KG1 (cell line): Measurements from ENCODE around the gene NCAPD3.
"Not testable (repeated sequence)": the region's sequence is repeated elsewhere in the genome, so short reads cannot be mapped to it uniquely, and the experiment has no call there.

Source experiments
- DNase-seq: peaks from one replicate; lab custom pipeline; 2025; lab: John Stamatoyannopoulos, UW

Gene NCAPD3

DNA sequence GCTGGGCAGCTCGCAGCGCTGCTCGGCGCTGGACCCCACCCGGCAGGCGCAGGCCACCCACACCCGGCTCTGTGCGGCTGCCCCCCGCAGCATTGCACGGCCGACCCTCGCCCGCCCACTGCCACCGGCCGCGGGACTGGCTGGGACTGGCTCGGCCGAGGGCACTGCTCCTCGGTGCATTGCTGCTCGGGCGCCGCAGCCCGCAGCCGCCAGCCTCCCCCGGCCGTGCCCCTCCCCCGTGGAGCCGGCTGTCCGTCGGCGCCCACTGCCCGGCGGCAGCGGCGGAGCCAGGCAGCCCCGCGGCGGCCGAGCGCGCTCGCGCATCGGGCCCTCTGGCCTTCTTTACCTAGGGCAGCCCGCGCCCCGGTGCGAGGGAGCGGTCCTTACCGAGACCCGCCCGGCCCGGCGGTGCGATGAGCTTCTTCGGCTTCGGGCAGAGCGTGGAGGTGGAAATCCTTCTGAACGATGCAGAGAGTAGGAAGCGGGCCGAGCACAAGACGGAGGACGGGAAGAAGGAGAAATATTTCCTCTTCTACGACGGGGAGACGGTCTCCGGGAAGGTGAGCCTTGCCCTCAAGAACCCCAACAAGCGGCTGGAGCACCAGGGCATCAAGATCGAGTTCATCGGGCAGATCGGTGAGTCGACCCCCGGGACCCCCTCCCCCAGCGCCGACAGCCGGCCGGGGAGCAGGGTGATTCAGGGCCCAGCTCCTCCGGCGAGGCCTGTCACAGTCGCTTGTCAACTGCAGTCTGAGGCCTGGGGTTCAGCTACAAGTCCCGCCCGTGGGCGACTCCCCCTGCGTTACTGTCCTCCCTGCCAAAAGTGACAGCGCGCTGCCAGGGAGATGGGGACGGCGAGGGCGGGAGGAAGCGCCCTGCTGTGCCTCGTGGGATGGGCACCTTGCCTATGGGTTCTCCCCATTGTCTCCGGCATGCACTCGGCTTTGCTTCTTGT is 1.2 kb upstream of the NCAPD3 start:
- no peak for DNase-seq

DNA sequence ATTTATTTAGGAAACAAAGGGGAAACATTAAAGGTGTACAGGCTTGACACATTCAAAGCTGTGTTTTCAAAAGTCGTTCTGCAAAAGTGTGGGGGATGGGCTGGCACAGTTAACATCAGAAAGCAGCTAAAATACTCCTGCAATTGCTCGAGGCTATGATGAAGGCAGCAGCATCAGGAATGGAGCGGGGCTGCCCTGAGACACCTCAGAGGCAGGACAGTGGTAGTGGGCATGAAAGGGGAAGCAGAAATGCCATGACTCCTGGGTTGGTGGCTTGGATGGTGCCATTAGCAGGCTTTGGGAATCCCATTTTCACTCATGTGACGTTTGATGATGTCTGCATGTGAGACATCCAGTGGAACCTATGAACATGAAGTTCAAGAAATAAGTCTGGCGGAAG is 646 bp downstream of the NCAPD3 start:
- DNase-seq: no peak

DNA sequence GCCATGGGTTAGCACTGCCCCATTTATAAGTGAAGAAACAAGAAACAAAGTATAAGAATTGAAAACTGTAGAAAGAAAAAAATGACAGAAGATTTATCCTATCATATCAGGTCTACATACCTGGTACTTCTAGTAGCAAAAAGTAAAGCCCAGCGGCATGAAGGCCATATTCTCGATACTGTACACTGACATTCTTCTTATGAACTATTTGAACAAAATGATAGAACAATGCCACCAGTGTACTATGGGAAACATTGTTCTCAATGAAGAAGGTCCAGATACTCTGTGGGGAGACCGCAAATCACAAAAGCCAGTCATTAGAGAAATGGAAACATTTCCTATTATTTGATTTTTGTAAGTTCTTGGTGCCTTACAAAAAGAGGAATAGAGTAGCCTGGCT is 7.0 kb downstream of the NCAPD3 start:
- no peak for DNase-seq

DNA sequence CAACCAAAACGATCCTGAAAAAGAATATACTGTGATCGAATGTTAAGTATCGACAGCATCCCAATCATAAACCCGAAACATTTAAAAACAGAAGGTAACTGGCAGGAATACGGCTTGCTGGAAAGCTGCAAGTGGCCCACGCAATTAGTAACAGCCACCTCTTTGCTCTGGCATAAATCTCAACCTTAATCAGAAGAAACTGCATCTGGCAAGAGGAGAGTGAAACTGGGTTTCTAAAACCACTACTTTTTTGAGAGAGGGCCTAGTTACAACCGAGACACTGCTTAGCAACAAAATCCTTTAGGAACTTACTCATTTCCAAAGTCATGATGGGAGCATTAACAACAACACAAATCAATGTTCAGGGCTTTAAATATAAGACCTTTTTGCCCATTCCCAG is 7.9 kb downstream of the NCAPD3 start:
- no peak for DNase-seq

DNA sequence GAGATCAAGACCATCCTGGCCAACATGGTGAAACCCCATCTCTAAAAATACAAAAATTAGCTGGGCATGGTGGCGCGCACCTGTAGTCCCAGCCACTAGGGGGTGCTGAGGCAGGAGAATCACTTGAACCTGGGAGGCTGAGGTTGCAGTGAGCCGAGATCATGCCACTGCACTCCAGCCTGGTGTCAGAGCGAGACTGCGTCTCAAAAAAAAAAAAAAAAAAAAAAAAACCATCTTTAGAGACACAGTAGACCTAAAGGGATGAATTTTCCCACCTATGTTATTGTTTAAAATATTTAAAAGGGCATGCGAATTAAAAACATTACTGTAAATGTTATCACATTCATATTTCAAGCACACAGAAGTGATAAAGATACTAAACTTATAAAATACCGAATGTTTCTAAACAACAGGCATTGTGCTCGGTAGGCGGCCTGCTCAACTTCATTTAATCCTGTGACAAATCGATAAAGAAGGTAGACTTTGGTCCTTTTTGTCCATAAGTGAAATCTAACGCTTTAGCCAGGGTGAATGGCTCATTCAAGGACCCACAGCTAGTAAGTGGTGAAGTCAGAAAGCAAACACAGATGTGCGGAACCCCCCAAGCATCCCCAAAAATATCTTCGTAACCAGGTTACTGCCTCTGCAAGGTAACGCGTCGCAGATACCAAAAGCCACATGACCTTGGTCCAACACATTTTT is 16.1 kb downstream of the NCAPD3 start:
- DNase-seq: no peak

DNA sequence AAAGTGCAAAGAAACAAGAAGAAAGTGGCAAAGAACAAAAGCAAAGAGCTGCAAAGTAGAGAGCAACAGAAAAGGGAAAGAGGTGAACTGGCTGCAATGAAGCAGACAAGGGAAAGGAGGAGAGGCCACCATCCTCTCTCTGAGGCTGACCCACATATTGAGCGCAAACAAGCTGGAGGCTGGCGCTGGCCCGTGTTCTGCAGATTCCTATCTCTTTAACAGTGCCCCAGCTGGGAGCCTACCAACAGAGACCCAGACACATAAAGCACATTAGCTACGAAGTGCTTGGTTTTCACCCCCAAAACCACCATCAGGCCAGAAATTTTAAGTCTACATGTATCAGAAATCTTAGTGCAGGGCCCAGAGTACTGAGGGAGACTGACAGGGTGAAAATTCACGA is 17.6 kb downstream of the NCAPD3 start:
- DNase-seq: no peak

DNA sequence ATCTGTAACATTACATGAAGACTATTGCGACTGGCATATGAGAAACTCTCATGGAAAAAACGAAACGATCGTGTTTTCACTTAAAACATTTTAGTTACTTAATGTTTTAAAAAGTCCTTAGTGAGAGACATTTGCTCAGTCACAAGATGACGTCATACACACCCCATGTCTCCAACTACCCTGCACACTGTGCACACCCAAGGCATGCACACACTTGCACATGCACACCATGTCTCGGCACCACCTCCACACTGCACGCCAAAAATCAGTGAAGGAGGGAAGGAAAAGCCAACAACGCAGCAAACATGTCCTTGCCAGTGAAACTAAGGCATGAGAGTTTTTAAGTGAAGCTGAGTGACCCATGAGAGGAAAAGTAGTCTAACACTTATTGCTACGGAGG is 18.0 kb downstream of the NCAPD3 start:
- DNase-seq: no peak

DNA sequence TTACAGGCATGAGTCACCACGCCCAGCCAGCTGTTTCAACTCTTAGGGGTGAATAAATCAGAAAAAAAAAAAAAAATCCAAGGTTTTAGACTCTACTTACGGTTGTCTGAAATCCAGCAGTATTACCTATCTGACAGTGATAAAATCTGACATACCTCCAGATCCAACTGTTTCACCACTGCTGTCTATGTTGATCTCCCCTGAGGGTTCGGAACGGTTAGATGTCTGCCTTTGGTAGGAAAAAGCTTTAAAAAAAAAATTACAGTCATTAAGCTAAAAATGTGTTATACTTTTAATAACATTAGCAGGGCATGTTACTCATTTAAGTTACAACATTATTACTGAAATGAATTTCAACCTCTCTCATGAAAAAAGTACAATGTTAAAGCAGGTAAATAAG is 21.1 kb downstream of the NCAPD3 start:
- no peak for DNase-seq

DNA sequence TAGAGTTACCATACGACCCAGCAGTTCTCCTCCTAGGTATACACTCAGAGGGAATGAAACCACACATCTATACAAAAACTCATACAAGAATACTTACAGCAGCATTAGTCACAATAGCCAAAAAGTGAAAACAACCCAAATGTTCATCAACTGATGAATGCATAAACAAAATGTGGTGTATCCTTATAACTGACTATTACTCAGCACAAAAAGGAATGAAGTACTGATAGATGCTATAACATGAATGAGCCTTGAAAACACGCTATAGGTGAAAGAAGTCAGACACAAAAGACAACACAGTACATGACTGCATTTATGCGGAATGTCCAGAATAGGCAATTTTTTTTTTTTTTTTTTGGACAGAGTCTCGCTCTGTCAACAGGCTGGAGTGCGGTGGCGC is 23.1 kb downstream of the NCAPD3 start:
- no peak for DNase-seq

DNA sequence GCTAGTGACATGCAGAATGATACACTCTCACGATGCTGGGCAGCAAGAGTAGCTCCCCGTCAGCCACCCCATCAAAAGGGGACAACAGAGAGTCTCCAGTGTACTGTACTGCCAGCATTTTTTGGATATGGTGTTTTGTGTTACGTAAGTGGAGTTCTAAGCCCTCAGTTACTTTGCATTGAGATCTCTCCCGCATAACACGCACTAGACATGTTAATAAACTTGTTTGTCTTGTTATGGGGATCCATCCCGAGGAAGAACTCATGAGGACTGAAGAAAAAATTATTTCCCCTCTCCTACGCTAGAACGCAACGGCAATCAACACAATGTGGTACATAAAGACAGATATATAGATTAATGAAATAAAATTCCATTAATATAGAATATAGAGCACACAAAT is 24.2 kb downstream of the NCAPD3 start:
- DNase-seq: no peak

DNA sequence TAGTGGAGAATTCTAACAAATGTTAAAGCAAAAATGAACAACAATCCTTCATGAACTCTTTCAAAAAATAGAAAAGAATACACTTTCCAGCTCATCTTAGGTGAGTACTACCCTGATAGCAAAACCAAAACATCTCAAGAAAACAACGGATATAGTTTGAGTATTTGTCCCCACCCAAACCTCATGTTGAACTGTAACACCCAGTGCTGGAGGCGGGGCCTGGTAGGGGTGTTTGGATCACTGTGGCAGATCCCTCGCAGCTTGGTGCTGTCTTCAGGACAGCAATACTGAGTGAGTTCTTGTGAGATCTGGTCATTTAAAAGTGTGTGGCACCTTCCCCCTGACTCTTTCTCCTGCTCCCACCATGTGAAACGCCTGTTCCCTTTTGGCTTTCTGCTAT is 27.0 kb downstream of the NCAPD3 start:
- no peak for DNase-seq

DNA sequence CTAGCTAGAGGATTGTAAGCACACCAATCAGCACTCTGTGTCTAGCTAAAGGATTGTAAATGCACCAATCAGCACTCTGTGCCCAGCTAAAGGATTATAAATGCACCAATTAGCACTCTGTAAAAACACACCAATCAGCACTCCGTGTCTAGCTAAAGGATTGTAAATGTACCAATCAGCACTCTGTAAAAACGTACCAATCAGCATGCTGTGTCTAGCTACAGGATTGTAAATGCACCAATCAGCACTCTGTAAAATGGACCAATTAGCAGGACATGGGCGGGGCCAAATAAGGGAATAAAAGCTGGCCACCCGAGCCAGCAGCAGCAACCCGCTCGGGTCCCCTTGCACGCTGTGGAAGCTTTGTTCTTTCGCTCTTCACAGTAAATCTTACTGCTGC is 35.7 kb downstream of the NCAPD3 start:
- not testable (repeated sequence) for DNase-seq

DNA sequence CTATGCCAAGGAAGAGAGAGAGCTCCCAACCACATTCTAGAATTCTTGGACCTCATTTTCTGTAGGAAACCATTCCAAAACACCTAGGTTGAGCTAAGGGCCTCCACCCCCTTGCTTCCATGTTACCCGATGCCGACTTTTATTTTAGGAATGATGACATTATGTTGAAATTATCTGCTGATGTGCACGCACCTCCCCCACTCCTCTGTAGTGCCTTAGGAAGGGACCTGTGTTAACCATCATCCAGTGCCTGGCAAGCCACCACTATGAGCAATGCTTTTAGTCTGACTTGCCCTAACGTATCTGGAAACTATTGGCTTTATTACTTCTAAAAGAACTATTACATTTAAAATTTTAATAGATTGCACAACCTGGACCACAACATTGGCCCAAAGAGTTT is 42.1 kb downstream of the NCAPD3 start:
- DNase-seq: no peak

DNA sequence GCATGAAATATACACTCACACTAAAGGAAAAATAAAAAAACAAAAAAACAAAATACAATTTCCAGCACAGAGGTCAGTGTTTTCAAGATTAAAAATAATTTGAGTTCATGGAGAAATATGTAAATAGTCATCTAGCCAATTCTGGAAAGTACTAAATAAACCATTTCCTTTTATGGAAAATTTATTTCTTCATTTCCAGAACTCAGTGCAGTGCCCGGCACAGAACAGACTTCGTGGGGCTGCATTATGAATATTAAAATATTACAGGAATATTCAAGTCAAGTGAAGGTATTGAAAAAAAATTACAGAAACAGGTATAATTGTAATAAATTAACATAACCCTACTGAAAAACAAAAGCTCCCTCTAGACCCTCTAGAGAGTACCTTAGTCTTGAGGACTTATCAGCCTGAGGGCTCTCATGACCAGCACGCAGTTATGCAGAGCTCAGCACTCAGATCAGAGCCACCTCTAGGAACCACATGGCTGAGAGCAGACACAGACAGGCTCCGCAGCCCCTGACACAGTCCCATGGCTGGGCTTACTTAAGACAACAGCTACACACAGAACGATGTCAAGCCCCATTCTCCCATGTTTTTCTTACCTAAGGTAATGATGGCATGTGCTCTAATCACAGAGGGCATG is 45.6 kb downstream of the NCAPD3 start:
- no peak for DNase-seq

DNA sequence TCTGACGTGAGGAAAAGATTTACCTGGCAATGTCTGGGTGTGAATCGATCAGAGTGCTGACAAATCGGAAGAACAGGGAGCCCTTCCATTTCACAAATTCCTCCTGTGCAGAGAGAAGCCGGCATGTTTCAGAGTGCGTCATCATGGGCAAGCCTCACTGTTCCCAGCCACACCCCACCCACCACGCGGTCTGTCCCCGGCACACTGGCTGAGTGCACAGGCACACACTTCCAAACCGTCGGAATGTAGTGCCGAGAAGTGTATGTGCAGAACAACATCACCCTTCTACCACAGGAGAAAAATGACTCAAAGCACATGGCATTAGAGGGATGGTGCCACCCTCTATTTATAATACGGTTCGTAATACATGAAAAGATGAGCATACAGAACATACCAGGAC is 47.5 kb downstream of the NCAPD3 start:
- DNase-seq: no peak

DNA sequence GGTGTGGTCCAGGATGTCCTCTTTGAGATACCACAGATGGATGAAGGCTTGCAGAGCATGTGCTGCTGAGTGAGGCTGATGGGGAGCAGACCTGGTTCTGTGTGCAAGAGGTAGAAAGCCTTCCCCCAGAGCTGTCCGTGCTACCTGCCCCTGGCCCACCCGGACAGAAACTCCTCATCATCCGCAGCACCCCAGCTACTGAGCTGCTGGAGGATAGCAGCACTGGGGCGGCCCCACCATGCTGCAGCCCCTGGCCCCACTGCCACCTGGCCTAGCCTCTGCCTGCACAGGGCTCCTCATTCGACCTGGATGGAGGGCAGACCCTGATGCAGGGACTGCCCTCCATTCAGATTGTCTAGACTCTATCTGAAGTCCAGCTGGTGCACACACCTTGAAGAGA is 50.5 kb downstream of the NCAPD3 start:
- no peak for DNase-seq

DNA sequence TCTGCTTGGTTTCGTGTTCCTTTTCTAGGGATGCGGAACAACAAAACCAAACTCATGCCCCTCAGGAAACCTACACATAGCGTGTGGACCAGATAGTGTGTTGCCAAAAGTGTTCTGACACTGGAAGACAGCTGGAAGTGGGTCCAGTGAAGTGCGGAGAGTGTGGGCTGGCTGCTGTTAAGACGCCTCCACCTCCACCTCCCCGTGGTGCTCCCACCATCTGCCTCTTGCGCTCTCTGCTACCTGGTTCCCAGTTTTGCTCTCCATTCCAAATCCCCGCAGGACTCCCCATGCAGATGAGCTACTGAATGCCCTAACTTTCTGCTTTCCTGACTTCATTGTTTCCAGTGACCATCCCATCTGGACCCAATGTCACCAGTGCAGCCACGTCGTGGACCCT is 51.8 kb downstream of the NCAPD3 start:
- DNase-seq: no peak

DNA sequence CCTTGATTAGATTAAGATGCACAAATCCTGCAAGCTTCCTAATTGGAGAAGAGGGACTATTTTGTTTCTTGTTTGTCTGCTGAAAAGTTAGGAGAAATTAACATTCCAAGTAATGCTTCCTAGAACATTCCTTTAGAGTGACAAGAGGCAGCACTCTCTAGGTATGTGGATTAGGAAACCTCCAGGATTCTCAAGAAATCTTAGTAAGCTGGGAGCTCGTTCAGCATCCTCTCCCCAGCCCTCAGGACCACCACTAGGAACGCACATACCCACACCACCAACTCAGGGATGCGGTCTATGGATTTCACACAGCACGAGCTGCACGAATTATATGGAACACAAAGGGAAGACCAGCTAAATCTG is 52.9 kb downstream of the NCAPD3 start:
- DNase-seq: no peak

DNA sequence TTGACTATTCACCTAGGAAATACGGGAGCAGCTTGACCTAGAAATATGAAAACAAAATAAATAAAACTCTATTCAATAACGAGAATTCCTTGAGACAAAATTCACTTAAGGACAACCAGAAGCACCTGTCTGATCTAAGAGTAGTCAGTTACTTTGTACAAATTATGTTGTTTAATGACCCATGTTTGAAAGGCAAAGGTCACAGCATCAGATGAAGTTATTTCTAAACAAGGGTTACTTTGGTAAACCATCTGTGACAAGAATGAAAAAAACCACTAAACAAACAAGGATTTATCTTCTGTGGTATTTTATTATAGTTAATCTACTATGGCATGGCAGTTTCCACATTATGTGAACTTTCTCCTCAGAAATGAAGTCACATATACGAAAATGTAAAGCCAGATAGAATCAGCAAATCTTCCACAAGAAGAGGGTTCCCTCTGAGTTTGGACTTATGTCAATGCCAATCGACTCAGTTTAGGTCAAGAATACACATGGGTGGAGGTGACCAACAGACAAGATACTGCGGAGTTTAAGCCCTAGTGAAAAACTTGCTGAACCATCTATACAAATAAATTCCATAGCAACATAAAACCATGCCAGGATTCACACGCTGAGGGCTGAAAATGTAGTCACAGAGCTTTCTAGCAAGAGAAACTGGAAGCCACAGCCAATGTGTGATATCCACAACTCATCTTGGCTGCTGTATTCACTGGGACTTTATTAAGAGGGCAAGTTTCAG is 53.4 kb downstream of the NCAPD3 start:
- no peak for DNase-seq

DNA sequence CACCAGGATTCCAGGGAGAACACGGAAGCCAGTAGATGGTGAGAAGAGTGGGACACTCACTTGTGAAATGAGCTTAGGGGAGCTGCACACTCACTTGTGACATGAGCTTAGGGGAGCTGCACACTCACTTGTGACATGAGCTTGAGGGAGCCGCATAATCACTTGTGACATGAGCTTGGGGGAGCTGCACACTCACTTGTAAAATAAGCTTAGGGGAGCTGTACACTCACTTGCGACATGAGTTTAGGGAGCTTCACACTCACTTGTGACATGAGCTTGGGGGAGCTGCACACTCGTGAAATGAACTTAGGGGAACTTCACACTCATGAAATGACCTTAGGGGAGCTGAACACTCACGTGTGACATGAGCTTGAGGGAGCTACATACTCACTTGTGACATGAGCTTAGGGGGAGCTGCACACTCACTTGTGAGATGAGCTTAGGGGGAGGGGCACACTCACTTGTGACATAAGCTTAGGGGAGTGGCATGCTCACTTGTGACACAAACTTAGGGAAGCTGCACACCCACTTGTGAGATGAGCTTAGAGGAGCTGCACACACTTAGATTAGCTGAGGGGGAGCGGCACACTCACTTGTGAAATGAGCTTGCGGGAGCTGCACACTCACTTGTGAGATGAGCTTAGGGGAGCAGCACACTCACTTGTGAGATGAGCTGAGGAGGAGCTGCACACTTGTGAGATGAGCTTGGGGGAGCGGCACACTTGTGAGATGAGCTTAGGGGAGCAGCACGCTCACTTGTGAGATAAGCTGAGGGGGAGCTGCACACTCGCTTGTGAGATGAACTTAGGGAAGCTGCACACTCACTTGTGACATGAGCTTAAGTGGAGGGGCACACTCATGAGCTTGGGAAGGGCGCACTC is 59.0 kb downstream of the NCAPD3 start:
- DNase-seq: no peak

DNA sequence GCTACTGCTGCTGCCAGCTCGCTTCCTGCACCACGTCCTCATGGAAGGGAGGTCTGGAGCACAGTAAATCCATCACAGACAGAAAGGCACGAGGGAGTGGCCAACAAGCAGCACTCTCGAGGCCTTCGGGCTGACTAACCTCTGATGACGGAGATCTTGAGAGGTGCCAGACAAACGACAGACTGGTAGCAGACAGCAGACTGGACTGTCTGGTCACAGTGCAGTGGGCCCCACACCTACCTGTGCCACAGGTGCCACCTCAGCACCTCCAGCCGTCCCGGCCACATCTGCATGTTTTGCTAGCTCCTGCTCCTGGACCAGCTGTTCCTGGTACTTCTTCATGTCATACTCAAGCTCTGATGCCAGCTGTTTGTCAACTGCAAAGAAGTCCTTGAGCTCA is 64.1 kb downstream of the NCAPD3 start:
- no peak for DNase-seq
